Measurements from ENCODE around the gene NLGN2. TPM values are rescaled to one million over a fixed set of nuclear protein-coding genes. Genes with fewer than 3 reads are reported as not detected.

The NLGN2 gene
- total RNA-seq, 2 experiments from 2014 or later: 0.06 to 1.2 TPM

DNA sequence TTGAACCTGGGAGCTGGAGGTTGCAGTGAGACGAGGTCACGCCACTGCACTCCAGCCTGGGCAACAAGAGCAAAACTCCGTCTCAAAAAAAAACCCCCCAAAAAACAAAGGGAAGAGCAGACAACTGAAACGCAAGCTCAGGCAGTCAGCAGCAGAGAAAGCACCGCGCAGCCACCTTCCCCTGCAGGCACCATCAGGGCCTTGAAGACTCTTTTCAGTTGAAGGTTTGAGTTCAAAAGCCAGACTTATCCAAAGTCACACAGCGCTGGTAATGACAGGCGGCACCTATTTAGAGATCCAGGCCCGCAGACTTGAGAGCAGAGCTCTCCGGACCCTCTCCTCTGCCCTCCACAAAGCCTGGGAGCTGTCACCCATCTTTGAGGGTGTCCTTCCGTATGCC lies 60.6 kb downstream of the NLGN2 start:
- Histone ChIP-seq H3K4me2 (ENCODE audit: low read length) (no peak overlapping the region), H4K20me1 (ENCODE audit: insufficient read depth, low read length) (no peaks in the 10 kb centered on the region), H2AFZ (ENCODE audit: low read length) (no peak overlapping the region), H3K4me1 (ENCODE audit: insufficient read depth, low read length, poor library complexity, severe bottlenecking) (peaks cover 15% of the 10 kb centered on the region), H3K27ac (ENCODE audit: low read depth, low read length, poor library complexity, severe bottlenecking) (no peak overlapping the region), H3K4me3 (ENCODE audit: low read depth, low read length, poor library complexity, severe bottlenecking) (no peak overlapping the region), H3K36me3 (ENCODE audit: insufficient read depth, low read length) (no peaks in the 10 kb centered on the region), H3K9me2 (ENCODE audit: insufficient read depth, low read length) (no peaks in the 10 kb centered on the region), H3K79me2 (ENCODE audit: insufficient read depth, low read depth, low read length) (no peaks in the 10 kb centered on the region), H3K9me3 (ENCODE audit: low read length) (no peaks in the 10 kb centered on the region)
- DNase-seq (ENCODE audit: low spot score): no peak
- ChIA-PET POLR2A (no interaction called here), CTCF (ENCODE audit: unreplicated experiment) (no interaction called here)
- intact Hi-C loops (cut with micrococcal nuclease; ENCODE audit: unreplicated experiment): no loop called here
- BruUV-seq (replicated peaks): no TSS peak
- TF ChIP-seq, protein P1, sequence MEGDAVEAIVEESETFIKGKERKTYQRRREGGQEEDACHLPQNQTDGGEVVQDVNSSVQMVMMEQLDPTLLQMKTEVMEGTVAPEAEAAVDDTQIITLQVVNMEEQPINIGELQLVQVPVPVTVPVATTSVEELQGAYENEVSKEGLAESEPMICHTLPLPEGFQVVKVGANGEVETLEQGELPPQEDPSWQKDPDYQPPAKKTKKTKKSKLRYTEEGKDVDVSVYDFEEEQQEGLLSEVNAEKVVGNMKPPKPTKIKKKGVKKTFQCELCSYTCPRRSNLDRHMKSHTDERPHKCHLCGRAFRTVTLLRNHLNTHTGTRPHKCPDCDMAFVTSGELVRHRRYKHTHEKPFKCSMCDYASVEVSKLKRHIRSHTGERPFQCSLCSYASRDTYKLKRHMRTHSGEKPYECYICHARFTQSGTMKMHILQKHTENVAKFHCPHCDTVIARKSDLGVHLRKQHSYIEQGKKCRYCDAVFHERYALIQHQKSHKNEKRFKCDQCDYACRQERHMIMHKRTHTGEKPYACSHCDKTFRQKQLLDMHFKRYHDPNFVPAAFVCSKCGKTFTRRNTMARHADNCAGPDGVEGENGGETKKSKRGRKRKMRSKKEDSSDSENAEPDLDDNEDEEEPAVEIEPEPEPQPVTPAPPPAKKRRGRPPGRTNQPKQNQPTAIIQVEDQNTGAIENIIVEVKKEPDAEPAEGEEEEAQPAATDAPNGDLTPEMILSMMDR (conservative IDR thresholded peaks at IDR 0.05; ENCODE audit: low read length): no peak
- TF ChIP-seq EZH2phosphoT487 (IDR thresholded peaks at IDR 0.05; ENCODE audit: borderline replicate concordance, low read depth, low read length): no peak

DNA sequence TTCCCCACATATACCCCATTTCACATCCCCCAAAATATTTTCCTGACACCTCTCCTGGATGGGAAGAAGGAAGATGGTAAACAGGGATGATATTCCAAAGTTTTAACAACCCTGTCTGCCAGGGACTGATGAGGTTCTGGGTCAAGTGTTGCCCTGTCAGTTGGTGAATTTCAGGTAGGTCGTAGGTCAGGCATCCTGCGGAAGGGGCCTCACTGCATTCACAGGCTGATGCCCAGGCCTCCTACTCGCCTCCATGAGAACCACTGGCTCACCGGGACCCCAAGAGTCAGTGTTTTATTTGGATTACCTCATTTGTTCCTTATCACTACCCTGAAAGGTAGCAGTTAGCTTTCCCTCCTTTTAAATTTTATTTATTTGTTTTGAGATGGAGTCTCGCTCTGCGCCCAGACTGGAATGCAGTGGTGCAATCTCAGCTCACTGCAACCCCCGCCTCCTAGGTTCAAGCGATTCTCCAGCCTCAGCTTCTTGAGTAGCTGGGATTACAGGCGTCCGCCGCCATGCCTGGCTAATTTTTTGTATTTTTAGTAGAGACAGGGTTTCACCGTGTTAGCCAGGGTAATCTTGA lies 61.3 kb downstream of the NLGN2 start:
- no peak for DNase-seq (ENCODE audit: low spot score)
- CTCF ChIA-PET (ENCODE audit: unreplicated experiment): no interaction called here
- no TSS peak for BruUV-seq (replicated peaks)
- no peaks in the 10 kb centered on the region for H3K36me3 ChIP-seq (ENCODE audit: insufficient read depth, low read length)
- H4K20me1 ChIP-seq (ENCODE audit: insufficient read depth, low read length): no peaks in the 10 kb centered on the region
- no peak overlapping the region for H3K27ac ChIP-seq (ENCODE audit: low read depth, low read length, poor library complexity, severe bottlenecking)
- H3K79me2 ChIP-seq (ENCODE audit: insufficient read depth, low read depth, low read length): no peaks in the 10 kb centered on the region
- TF ChIP-seq, protein P1 (conservative IDR thresholded peaks at IDR 0.05; ENCODE audit: low read length): no peak
- no peak for TF ChIP-seq EZH2phosphoT487 (IDR thresholded peaks at IDR 0.05; ENCODE audit: borderline replicate concordance, low read depth, low read length)
- no peaks in the 10 kb centered on the region for H3K9me3 ChIP-seq (ENCODE audit: low read length)
- POLR2A ChIA-PET: no interaction called here
- H2AFZ ChIP-seq (ENCODE audit: low read length): no peak overlapping the region
- H3K4me3 ChIP-seq (ENCODE audit: low read depth, low read length, poor library complexity, severe bottlenecking): no peak overlapping the region
- no peak overlapping the region for H3K4me2 ChIP-seq (ENCODE audit: low read length)
- H3K4me1 ChIP-seq (ENCODE audit: insufficient read depth, low read length, poor library complexity, severe bottlenecking): peaks cover 15% of the 10 kb centered on the region
- no peaks in the 10 kb centered on the region for H3K9me2 ChIP-seq (ENCODE audit: insufficient read depth, low read length)
- intact Hi-C loops (cut with micrococcal nuclease; ENCODE audit: unreplicated experiment): no loop called here

Other genes with a start within 250 kb of the NLGN2 start
Only the 30 nearest of the 39 such genes appear.
- 84.3 and 98.8 TPM in 2 replicates for gene DVL2, start 173.3 kb upstream of the NLGN2 start, total RNA-seq (2014; rRNA removed; shearing (Covaris generic))
- 99.9 and 100 TPM in 2 replicates for gene DVL2, start 173.3 kb upstream of the NLGN2 start, total RNA-seq (2022)
- gene PHF23, start 168.4 kb upstream of the NLGN2 start, total RNA-seq (2014; rRNA removed; shearing (Covaris generic)): 47.7 and 50.8 TPM in 2 replicates
- 36.5 and 43.3 TPM in 2 replicates for gene PHF23, start 168.4 kb upstream of the NLGN2 start, total RNA-seq (2022)
- 106 and 128 TPM in 2 replicates for gene GABARAP, start 165.4 kb upstream of the NLGN2 start, total RNA-seq (2014; rRNA removed; shearing (Covaris generic))
- 199 and 207 TPM in 2 replicates for gene GABARAP, start 165.4 kb upstream of the NLGN2 start, total RNA-seq (2022)
- 52.1 and 53.2 TPM in 2 replicates for gene CTDNEP1, start 156.1 kb upstream of the NLGN2 start, total RNA-seq (2014; rRNA removed; shearing (Covaris generic))
- 161 and 173 TPM in 2 replicates for gene CTDNEP1, start 156.1 kb upstream of the NLGN2 start, total RNA-seq (2022)
- gene ELP5, start 155.6 kb upstream of the NLGN2 start, total RNA-seq (2014; rRNA removed; shearing (Covaris generic)): 71.7 and 84.6 TPM in 2 replicates
- gene ELP5, start 155.6 kb upstream of the NLGN2 start, total RNA-seq (2022): 96.8 and 97.3 TPM in 2 replicates
- 0.28 TPM in 1 of 2 replicates, not detected in the other for gene CLDN7, start 145.4 kb upstream of the NLGN2 start, total RNA-seq (2014; rRNA removed; shearing (Covaris generic))
- gene CLDN7, start 145.4 kb upstream of the NLGN2 start, total RNA-seq (2022): 0.32 and 0.65 TPM in 2 replicates
- gene SLC2A4, start 126.1 kb upstream of the NLGN2 start, total RNA-seq (2014; rRNA removed; shearing (Covaris generic)): 0.49 and 0.63 TPM in 2 replicates
- gene SLC2A4, start 126.1 kb upstream of the NLGN2 start, total RNA-seq (2022): 0.30 and 0.61 TPM in 2 replicates
- 9.8 and 12.8 TPM in 2 replicates for gene YBX2, start 113.2 kb upstream of the NLGN2 start, total RNA-seq (2014; rRNA removed; shearing (Covaris generic))
- 6.7 and 11.8 TPM in 2 replicates for gene YBX2, start 113.2 kb upstream of the NLGN2 start, total RNA-seq (2022)
- gene EIF5A, start 100.2 kb upstream of the NLGN2 start, total RNA-seq (2014; rRNA removed; shearing (Covaris generic)): 491 and 519 TPM in 2 replicates
- 692 and 803 TPM in 2 replicates for gene EIF5A, start 100.2 kb upstream of the NLGN2 start, total RNA-seq (2022)
- 70.4 and 70.5 TPM in 2 replicates for gene GPS2, start 92.5 kb upstream of the NLGN2 start, total RNA-seq (2014; rRNA removed; shearing (Covaris generic))
- 75.0 and 80.8 TPM in 2 replicates for gene GPS2, start 92.5 kb upstream of the NLGN2 start, total RNA-seq (2022)
- gene NEURL4, start 78.5 kb upstream of the NLGN2 start, total RNA-seq (2014; rRNA removed; shearing (Covaris generic)): 30.2 and 34.7 TPM in 2 replicates
- 50.2 and 66.8 TPM in 2 replicates for gene NEURL4, start 78.5 kb upstream of the NLGN2 start, total RNA-seq (2022)
- gene ACAP1, start 71.3 kb upstream of the NLGN2 start, total RNA-seq (2014; rRNA removed; shearing (Covaris generic)): 113 and 117 TPM in 2 replicates
- 256 and 259 TPM in 2 replicates for gene ACAP1, start 71.3 kb upstream of the NLGN2 start, total RNA-seq (2022)
- 4.1 and 6.0 TPM in 2 replicates for gene KCTD11, start 55.7 kb upstream of the NLGN2 start, total RNA-seq (2014; rRNA removed; shearing (Covaris generic))
- 7.6 and 8.6 TPM in 2 replicates for gene KCTD11, start 55.7 kb upstream of the NLGN2 start, total RNA-seq (2022)
- gene TMEM95, start 52.7 kb upstream of the NLGN2 start, total RNA-seq (2014; rRNA removed; shearing (Covaris generic)): not detected in 2 replicates
- 0.31 TPM in 1 of 2 replicates, not detected in the other for gene TMEM95, start 52.7 kb upstream of the NLGN2 start, total RNA-seq (2022)
- gene TNK1, start 26.8 kb upstream of the NLGN2 start, total RNA-seq (2014; rRNA removed; shearing (Covaris generic)): 2.9 and 5.0 TPM in 2 replicates
- 4.8 and 6.4 TPM in 2 replicates for gene TNK1, start 26.8 kb upstream of the NLGN2 start, total RNA-seq (2022)
- gene PLSCR3, start 13.3 kb upstream of the NLGN2 start, total RNA-seq (2014; rRNA removed; shearing (Covaris generic)): 8.9 and 15.3 TPM in 2 replicates
- gene PLSCR3, start 13.3 kb upstream of the NLGN2 start, total RNA-seq (2022): 23.1 and 27.6 TPM in 2 replicates
- gene TMEM256, start 3.7 kb upstream of the NLGN2 start, total RNA-seq (2014; rRNA removed; shearing (Covaris generic)): 108 and 165 TPM in 2 replicates
- 96.6 and 107 TPM in 2 replicates for gene TMEM256, start 3.7 kb upstream of the NLGN2 start, total RNA-seq (2022)
- gene SPEM1, start 12.5 kb downstream of the NLGN2 start, total RNA-seq (2014; rRNA removed; shearing (Covaris generic)): not detected in 2 replicates
- not detected in 2 replicates for gene SPEM1, start 12.5 kb downstream of the NLGN2 start, total RNA-seq (2022)
- gene SPEM2, start 17.8 kb downstream of the NLGN2 start, total RNA-seq (2014; rRNA removed; shearing (Covaris generic)): not detected in 2 replicates
- gene SPEM2, start 17.8 kb downstream of the NLGN2 start, total RNA-seq (2022): not detected in 2 replicates
- not detected in 2 replicates for gene SPEM3, start 21.0 kb downstream of the NLGN2 start, total RNA-seq (2014; rRNA removed; shearing (Covaris generic))
- gene SPEM3, start 21.0 kb downstream of the NLGN2 start, total RNA-seq (2022): not detected in 2 replicates
- gene TMEM102, start 27.6 kb downstream of the NLGN2 start, total RNA-seq (2014; rRNA removed; shearing (Covaris generic)): 13.4 and 15.6 TPM in 2 replicates
- 16.6 and 18.9 TPM in 2 replicates for gene TMEM102, start 27.6 kb downstream of the NLGN2 start, total RNA-seq (2022)
- gene FGF11, start 31.7 kb downstream of the NLGN2 start, total RNA-seq (2014; rRNA removed; shearing (Covaris generic)): 1.3 and 2.8 TPM in 2 replicates
- 9.9 and 11.0 TPM in 2 replicates for gene FGF11, start 31.7 kb downstream of the NLGN2 start, total RNA-seq (2022)
- gene CHRNB1, start 37.2 kb downstream of the NLGN2 start, total RNA-seq (2014; rRNA removed; shearing (Covaris generic)): 12.7 and 13.2 TPM in 2 replicates
- gene CHRNB1, start 37.2 kb downstream of the NLGN2 start, total RNA-seq (2022): 13.4 and 15.6 TPM in 2 replicates
- 3.4 and 3.5 TPM in 2 replicates for gene ZBTB4, start 71.8 kb downstream of the NLGN2 start, total RNA-seq (2014; rRNA removed; shearing (Covaris generic))
- 3.9 and 4.6 TPM in 2 replicates for gene ZBTB4, start 71.8 kb downstream of the NLGN2 start, total RNA-seq (2022)
- gene SLC35G6, start 73.6 kb downstream of the NLGN2 start, total RNA-seq (2014; rRNA removed; shearing (Covaris generic)): not detected in 2 replicates
- not detected in 2 replicates for gene SLC35G6, start 73.6 kb downstream of the NLGN2 start, total RNA-seq (2022)
- gene POLR2A, start 76.5 kb downstream of the NLGN2 start, total RNA-seq (2014; rRNA removed; shearing (Covaris generic)): 76.6 and 84.2 TPM in 2 replicates
- 218 and 264 TPM in 2 replicates for gene POLR2A, start 76.5 kb downstream of the NLGN2 start, total RNA-seq (2022)
- gene TNFSF12, start 141.2 kb downstream of the NLGN2 start, total RNA-seq (2014; rRNA removed; shearing (Covaris generic)): not detected in 2 replicates
- gene TNFSF12, start 141.2 kb downstream of the NLGN2 start, total RNA-seq (2022): not detected in 2 replicates
- 0.49 and 0.98 TPM in 2 replicates for gene TNFSF13, start 150.9 kb downstream of the NLGN2 start, total RNA-seq (2014; rRNA removed; shearing (Covaris generic))
- 4.8 and 6.0 TPM in 2 replicates for gene TNFSF13, start 150.9 kb downstream of the NLGN2 start, total RNA-seq (2022)
- 100 and 102 TPM in 2 replicates for gene SENP3, start 154.1 kb downstream of the NLGN2 start, total RNA-seq (2014; rRNA removed; shearing (Covaris generic))
- gene SENP3, start 154.1 kb downstream of the NLGN2 start, total RNA-seq (2022): 62.4 and 77.6 TPM in 2 replicates
- gene CD68, start 171.8 kb downstream of the NLGN2 start, total RNA-seq (2014; rRNA removed; shearing (Covaris generic)): 0.10 and 0.54 TPM in 2 replicates
- 0.44 and 0.72 TPM in 2 replicates for gene CD68, start 171.8 kb downstream of the NLGN2 start, total RNA-seq (2022)

All from OCI-LY7 (cell line).